Measurements from ENCODE around the gene TNK1.
A peak's percentile ranks its signal among the peaks of the same experiment; 100 is the strongest.

Gene TNK1

DNA sequence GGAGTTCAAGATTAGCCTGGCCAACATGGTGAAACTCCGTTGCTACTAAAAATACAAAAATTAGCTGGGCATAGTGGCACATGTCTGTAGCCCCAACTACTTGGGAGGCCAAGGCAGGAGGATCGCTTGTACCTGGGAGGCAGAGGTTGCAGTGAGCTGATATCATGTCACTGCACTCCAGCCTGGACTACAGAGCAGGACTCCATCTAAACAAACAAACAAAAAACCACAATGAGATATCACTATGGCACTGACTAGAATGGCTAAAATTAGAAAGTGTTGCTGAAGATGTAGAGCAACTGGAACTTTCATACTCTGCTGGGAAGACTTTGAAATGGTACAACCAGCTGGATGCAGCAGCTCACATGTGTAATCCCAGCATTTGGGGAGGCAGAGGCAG lies 6.5 kb upstream of the TNK1 start:
- Histone ChIP-seq H3K9me3 (ENCODE audit: control insufficient read depth, insufficient read depth, low read depth, low read length) (peaks cover 4% of the 10 kb centered on the region; the same call in 1 of the 2 replicates), H3K27ac (ENCODE audit: low read depth, low read length) (no peak overlapping the region), H3K27me3 (ENCODE audit: control insufficient read depth, insufficient read depth, low read length) (peaks cover 4% of the 10 kb centered on the region; the same call in 1 of the 2 replicates), H3K9ac (ENCODE audit: low read length) (no peak overlapping the region), H3K4me1 (ENCODE audit: control insufficient read depth, insufficient read depth, low read length) (no peaks in the 10 kb centered on the region), H3K36me3 (ENCODE audit: control insufficient read depth, insufficient read depth, low read length) (no peaks in the 10 kb centered on the region), H3K4me3 (ENCODE audit: low read depth, low read length) (no peak overlapping the region)

DNA sequence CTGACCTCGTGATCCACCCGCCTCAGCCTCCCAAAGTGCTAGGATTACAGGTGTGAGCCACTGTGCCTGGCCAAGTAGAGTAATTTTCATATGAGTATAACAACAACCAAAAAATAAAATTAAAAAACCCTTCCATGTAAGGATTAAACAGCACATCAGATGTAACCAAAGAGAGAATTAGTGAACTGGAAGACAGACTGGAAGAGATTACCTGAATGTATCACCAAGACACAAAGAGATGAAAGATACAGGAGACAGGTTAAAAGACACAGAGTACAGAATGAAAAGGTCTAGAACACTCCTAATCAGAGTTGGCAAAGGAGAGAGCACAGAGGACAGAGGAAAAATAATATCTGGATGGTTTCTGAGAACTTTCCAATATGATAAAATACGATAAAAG lies 1.8 kb upstream of the TNK1 start:
- H3K9ac ChIP-seq (ENCODE audit: low read length), result no peak overlapping the region
- H3K36me3 ChIP-seq (ENCODE audit: control insufficient read depth, insufficient read depth, low read length), result no peaks in the 10 kb centered on the region
- peaks cover 20% of the 10 kb centered on the region for H3K4me1 ChIP-seq (ENCODE audit: control insufficient read depth, insufficient read depth, low read length)
- peaks cover 48% of the 10 kb centered on the region for H3K27me3 ChIP-seq (ENCODE audit: control insufficient read depth, insufficient read depth, low read length)
- no peak overlapping the region for H3K4me3 ChIP-seq (ENCODE audit: low read depth, low read length)
- H3K9me3 ChIP-seq (ENCODE audit: control insufficient read depth, insufficient read depth, low read depth, low read length), result peaks cover 4% of the 10 kb centered on the region; the same call in 1 of the 2 replicates
- no peak overlapping the region for H3K27ac ChIP-seq (ENCODE audit: low read depth, low read length)

DNA sequence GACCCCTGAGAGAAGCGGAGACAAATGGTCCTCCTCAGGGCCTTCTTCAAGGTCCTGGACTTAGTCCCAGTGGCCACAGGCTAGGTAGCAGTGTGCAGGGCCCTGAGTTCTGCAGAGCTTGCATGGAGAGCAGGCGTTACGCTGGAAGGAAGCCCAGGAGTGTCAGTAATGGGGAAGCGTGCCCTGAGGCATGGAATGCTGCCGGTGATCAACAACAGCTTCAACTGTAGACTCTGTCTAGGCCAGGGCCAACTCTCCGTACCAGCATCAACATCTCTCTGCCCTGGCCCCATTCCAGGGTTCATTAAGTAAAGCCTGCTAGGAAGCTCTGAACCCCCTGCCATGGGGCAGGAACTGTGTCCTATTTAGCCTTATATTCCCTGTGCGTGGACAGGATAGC lies 568 bp upstream of the TNK1 start:
- peaks cover 26% of the 10 kb centered on the region for H3K4me1 ChIP-seq (ENCODE audit: control insufficient read depth, insufficient read depth, low read length)
- no peaks in the 10 kb centered on the region for H3K36me3 ChIP-seq (ENCODE audit: control insufficient read depth, insufficient read depth, low read length)
- peak overlapping the region; percentile 46 for H3K9ac ChIP-seq (ENCODE audit: low read length)
- peaks cover 4% of the 10 kb centered on the region; the same call in 1 of the 2 replicates for H3K9me3 ChIP-seq (ENCODE audit: control insufficient read depth, insufficient read depth, low read depth, low read length)
- peaks cover 56% of the 10 kb centered on the region for H3K27me3 ChIP-seq (ENCODE audit: control insufficient read depth, insufficient read depth, low read length)
- peak overlapping the region; percentile 62 for H3K4me3 ChIP-seq (ENCODE audit: low read depth, low read length)
- no peak overlapping the region for H3K27ac ChIP-seq (ENCODE audit: low read depth, low read length)

DNA sequence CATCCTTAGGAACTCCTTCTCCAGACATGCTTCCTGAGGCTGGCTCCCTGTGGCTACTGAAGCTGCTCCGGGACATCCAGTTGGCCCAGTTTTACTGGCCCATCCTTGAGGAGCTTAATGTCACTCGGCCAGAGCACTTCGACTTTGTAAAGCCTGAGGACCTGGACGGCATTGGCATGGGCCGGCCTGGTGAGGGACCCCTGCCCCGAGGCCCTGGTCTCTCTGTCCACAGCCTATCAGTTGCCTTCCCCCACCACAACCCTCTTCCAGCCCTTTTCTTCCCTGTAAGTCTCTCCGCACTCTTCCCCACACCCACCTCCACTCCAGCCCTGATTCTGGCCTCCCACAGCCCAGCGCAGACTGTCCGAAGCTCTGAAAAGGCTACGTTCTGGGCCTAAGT lies 2.0 kb downstream of the TNK1 start:
- no peak overlapping the region for H3K9ac ChIP-seq (ENCODE audit: low read length)
- H3K36me3 ChIP-seq (ENCODE audit: control insufficient read depth, insufficient read depth, low read length), result peaks cover 12% of the 10 kb centered on the region
- no peak overlapping the region for H3K4me3 ChIP-seq (ENCODE audit: low read depth, low read length)
- H3K27me3 ChIP-seq (ENCODE audit: control insufficient read depth, insufficient read depth, low read length), result peaks cover 56% of the 10 kb centered on the region
- peaks cover 4% of the 10 kb centered on the region; the same call in 1 of the 2 replicates for H3K9me3 ChIP-seq (ENCODE audit: control insufficient read depth, insufficient read depth, low read depth, low read length)
- no peak overlapping the region for H3K27ac ChIP-seq (ENCODE audit: low read depth, low read length)
- H3K4me1 ChIP-seq (ENCODE audit: control insufficient read depth, insufficient read depth, low read length), result peaks cover 26% of the 10 kb centered on the region

DNA sequence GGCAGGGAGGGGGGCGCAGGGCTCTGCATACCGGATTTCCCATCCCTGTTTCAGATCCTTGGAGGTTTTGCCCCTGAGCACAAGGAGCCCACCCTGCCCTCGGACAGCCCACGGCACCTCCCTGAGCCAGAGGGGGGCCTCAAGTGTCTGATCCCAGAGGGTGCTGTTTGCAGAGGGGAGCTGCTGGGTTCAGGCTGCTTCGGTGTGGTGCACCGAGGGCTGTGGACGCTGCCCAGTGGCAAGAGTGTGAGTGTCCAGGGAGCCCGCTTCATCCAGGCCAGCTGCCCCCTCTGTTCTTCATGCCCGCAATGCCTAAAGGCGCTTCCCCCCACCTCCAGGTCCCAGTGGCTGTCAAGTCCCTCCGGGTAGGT lies 2.5 kb downstream of the TNK1 start:
- peak overlapping the region; percentile 34 for H3K9ac ChIP-seq (ENCODE audit: low read length)
- H3K27me3 ChIP-seq (ENCODE audit: control insufficient read depth, insufficient read depth, low read length), result peaks cover 56% of the 10 kb centered on the region
- H3K4me1 ChIP-seq (ENCODE audit: control insufficient read depth, insufficient read depth, low read length), result peaks cover 26% of the 10 kb centered on the region
- H3K27ac ChIP-seq (ENCODE audit: low read depth, low read length), result no peak overlapping the region
- peak overlapping the region; percentile 54 for H3K4me3 ChIP-seq (ENCODE audit: low read depth, low read length)
- H3K9me3 ChIP-seq (ENCODE audit: control insufficient read depth, insufficient read depth, low read depth, low read length), result peaks cover 4% of the 10 kb centered on the region; the same call in 1 of the 2 replicates
- peaks cover 16% of the 10 kb centered on the region for H3K36me3 ChIP-seq (ENCODE audit: control insufficient read depth, insufficient read depth, low read length)

DNA sequence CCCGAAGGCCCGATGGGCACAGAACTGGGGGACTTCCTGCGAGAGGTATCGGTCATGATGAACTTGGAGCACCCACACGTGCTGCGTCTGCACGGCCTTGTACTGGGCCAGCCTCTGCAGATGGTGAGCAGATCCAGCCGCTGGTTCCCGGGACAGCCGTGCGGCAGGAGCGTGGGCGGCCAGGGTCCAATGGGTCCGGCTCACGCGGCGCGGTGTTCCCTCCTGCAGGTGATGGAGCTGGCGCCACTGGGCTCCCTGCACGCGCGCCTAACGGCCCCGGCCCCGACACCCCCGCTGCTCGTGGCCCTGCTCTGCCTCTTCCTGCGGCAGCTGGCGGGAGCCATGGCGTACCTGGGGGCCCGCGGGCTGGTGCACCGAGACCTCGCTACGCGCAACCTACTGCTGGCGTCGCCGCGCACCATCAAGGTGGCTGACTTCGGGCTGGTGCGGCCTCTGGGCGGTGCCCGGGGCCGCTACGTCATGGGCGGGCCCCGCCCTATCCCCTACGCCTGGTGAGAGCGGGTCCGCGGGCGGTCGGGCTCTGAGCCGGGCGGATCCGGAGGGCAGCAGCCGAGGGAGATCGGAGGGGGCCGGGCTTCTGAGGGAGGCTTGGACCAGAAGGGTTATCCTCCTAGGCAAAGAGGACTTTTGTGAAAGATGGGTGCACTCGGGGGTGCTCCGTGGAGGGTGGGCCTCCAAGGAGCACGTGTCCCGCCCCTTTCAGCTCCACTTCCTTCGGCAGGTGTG lies 3.0 kb downstream of the TNK1 start:
- Histone ChIP-seq H3K36me3 (ENCODE audit: control insufficient read depth, insufficient read depth, low read length) (peaks cover 22% of the 10 kb centered on the region), H3K4me3 (ENCODE audit: low read depth, low read length) (peak overlapping the region; percentile 54), H3K27ac (ENCODE audit: low read depth, low read length) (no peak overlapping the region), H3K9ac (ENCODE audit: low read length) (peak overlapping the region; percentile 42), H3K4me1 (ENCODE audit: control insufficient read depth, insufficient read depth, low read length) (peaks cover 26% of the 10 kb centered on the region), H3K27me3 (ENCODE audit: control insufficient read depth, insufficient read depth, low read length) (peaks cover 56% of the 10 kb centered on the region), H3K9me3 (ENCODE audit: control insufficient read depth, insufficient read depth, low read depth, low read length) (peaks cover 4% of the 10 kb centered on the region; the same call in 1 of the 2 replicates)

DNA sequence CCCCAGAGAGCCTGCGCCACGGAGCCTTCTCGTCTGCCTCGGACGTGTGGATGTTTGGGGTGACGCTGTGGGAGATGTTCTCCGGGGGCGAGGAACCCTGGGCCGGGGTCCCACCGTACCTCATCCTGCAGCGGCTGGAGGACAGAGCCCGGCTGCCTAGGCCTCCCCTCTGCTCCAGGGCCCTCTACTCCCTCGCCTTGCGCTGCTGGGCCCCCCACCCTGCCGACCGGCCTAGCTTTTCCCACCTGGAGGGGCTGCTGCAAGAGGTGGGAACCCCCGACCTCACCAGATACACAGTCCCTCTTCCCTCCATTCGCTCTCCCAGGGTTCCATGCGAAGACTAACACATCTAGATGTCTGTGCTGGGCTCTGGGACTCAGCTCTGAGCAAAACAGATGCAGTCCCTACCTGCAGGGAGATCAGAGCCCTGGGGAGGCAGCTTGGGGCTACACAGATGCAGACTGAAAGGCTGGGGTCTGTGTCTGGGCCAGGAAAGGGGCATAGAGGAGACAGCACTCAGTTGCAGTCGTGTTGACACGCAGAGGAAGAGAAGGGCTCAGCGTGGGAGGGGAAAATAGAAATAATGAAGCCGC lies 3.7 kb downstream of the TNK1 start:
- Histone ChIP-seq H3K27me3 (ENCODE audit: control insufficient read depth, insufficient read depth, low read length) (peaks cover 50% of the 10 kb centered on the region), H3K9me3 (ENCODE audit: control insufficient read depth, insufficient read depth, low read depth, low read length) (no peaks in the 10 kb centered on the region), H3K9ac (ENCODE audit: low read length) (peak overlapping the region; percentile 42), H3K36me3 (ENCODE audit: control insufficient read depth, insufficient read depth, low read length) (peaks cover 28% of the 10 kb centered on the region), H3K4me3 (ENCODE audit: low read depth, low read length) (peak overlapping the region; percentile 54), H3K27ac (ENCODE audit: low read depth, low read length) (no peak overlapping the region), H3K4me1 (ENCODE audit: control insufficient read depth, insufficient read depth, low read length) (peaks cover 26% of the 10 kb centered on the region)

DNA sequence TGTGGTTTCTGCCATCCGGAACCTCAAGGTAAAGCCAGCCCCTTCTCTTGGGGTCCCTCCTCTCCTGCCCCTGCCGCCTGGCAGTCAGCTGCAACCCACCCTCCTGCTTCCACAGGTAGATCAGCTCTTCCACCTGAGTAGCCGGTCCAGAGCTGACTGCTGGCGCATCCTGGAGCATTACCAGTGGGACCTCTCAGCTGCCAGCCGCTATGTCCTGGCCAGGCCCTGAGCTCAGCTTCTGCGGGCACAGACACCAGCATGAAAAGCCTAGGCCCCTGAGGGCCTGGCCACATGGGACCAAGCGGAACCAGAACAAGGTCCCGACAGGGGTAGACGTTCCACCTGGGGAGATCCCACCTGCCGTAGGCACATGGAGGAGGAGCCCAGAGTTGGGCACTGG lies 8.0 kb downstream of the TNK1 start:
- Histone ChIP-seq H3K4me3 (ENCODE audit: low read depth, low read length) (no peak overlapping the region), H3K4me1 (ENCODE audit: control insufficient read depth, insufficient read depth, low read length) (peaks cover 14% of the 10 kb centered on the region), H3K9me3 (ENCODE audit: control insufficient read depth, insufficient read depth, low read depth, low read length) (no peaks in the 10 kb centered on the region), H3K27ac (ENCODE audit: low read depth, low read length) (no peak overlapping the region), H3K9ac (ENCODE audit: low read length) (no peak overlapping the region), H3K36me3 (ENCODE audit: control insufficient read depth, insufficient read depth, low read length) (peaks cover 54% of the 10 kb centered on the region), H3K27me3 (ENCODE audit: control insufficient read depth, insufficient read depth, low read length) (peaks cover 9% of the 10 kb centered on the region)

DNA sequence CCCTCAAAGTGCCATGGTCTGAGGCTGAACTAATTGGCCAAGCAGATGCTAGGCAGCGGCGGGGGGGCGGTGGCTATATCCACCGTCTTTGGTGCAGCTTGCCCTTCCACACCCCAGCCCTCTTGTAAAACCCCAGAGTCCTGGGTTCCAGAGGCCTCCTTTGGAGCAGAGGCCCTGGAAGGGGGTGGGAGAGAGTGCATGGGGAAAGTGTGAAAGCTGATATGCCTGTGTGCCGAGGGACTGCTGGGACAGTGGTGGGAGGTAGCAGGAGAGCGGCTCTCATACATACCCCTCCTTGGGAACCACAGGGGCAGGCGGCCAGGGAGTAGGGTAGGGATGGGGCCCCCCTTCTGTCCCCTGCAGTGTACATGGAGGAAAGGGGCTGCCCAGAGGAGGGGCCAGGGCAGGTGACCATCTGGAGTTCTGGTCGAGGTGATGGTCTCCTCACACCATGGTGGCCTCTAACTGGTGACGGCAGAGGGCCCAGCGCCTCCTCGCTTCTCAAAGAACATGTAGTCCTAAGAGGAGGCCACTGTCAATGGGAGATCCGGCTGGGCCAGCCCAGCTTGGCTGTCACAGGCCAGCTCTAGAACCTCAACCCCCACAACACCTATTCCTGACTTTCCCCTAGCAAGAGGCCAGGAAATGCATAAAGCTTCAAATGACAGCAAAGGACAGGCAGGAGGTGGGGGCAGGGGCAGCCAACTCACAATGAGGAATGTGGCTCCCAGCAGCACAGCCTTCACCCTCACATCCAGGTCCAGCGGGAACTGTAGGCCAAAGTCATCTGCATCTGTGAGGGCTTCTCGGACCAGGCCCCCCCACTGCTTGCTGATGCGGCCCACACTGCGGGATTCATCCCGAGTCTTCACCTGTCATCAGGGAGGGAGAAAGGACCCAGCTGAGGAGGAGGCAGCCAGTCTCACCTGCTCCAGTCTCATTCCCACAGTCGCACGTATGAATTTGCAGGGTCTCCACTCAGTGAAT lies 9.3 kb downstream of the TNK1 start:
- H3K4me1 ChIP-seq (ENCODE audit: control insufficient read depth, insufficient read depth, low read length), result peaks cover 11% of the 10 kb centered on the region; the same call in 1 of the 2 replicates
- no peak overlapping the region for H3K27ac ChIP-seq (ENCODE audit: low read depth, low read length)
- peaks cover 54% of the 10 kb centered on the region for H3K36me3 ChIP-seq (ENCODE audit: control insufficient read depth, insufficient read depth, low read length)
- no peak overlapping the region for H3K9ac ChIP-seq (ENCODE audit: low read length)
- no peaks in the 10 kb centered on the region for H3K27me3 ChIP-seq (ENCODE audit: control insufficient read depth, insufficient read depth, low read length)
- H3K9me3 ChIP-seq (ENCODE audit: control insufficient read depth, insufficient read depth, low read depth, low read length), result no peaks in the 10 kb centered on the region
- H3K4me3 ChIP-seq (ENCODE audit: low read depth, low read length), result no peak overlapping the region

DNA sequence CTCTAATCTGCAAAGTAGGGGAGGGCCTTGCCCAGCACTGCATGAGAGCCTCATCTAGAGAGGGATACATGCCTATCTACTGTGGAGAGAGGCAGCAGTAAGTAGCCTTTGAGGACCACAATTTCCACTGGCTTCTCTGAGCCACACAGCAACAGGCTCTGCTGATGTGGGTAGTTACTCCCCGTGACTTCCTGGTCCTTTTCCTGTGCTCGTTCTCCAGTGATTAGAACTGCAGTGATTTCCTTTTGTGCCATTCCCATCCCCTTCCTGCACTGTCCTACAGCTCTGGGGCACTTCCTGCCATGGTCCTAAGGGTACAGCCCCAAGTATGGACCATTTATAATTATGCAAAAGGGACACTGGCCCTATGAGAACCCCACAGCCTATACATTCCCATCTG lies 10.4 kb downstream of the TNK1 start:
- Histone ChIP-seq H3K4me3 (ENCODE audit: low read depth, low read length) (no peak overlapping the region), H3K27ac (ENCODE audit: low read depth, low read length) (no peak overlapping the region), H3K9me3 (ENCODE audit: control insufficient read depth, insufficient read depth, low read depth, low read length) (no peaks in the 10 kb centered on the region), H3K36me3 (ENCODE audit: control insufficient read depth, insufficient read depth, low read length) (peaks cover 52% of the 10 kb centered on the region), H3K27me3 (ENCODE audit: control insufficient read depth, insufficient read depth, low read length) (no peaks in the 10 kb centered on the region), H3K4me1 (ENCODE audit: control insufficient read depth, insufficient read depth, low read length) (peaks cover 11% of the 10 kb centered on the region; the same call in 1 of the 2 replicates), H3K9ac (ENCODE audit: low read length) (no peak overlapping the region)

Measured in HUES6 (cell line).